ENCODE measurements around the gene NOD2. TPM values are rescaled to one million over a fixed set of nuclear protein-coding genes. Genes with fewer than 3 reads are reported as not detected.

The NOD2 gene
- total RNA-seq, 1 experiment from 2014 or later: 0.17 TPM

DNA sequence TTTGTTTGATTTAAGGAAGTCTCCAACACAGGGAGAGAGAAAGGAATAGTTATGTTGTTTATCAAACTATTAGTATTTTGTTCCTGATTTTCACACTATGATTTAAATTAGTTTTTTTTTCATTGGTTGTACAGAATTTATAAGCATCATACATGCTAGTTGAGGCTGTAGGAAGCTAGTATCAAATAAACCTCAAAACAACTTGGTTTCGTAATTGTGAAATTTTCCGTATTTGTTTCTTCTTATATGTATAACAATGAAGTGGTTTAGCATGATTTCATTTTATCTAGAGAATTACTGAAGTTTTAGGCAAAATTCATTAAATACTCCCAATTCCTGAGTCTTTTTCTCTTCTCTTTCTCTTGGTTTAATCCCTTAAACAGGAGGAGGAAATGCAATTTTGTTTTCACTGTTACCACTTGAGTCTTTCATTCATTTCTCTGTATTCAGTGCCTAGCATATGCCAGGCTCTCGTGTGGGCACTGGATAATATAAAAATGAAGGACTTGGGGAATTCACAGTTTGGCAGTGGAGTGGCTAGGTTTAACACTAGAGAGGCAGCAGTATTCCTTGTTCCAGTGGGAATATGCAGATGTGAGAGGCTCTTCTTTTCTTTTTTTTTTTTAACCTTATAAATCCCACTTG lies 50.3 kb downstream of the NOD2 start:
- no peak overlapping the region for H3K18ac ChIP-seq (ENCODE audit: insufficient read length, low read depth, low read length)
- no CpG with 5 or more reads among the region's 3 CpGs for WGBS (ENCODE audit: extremely low coverage, insufficient read length, low lambda C conversion rate)
- TF ChIP-seq, protein P1, sequence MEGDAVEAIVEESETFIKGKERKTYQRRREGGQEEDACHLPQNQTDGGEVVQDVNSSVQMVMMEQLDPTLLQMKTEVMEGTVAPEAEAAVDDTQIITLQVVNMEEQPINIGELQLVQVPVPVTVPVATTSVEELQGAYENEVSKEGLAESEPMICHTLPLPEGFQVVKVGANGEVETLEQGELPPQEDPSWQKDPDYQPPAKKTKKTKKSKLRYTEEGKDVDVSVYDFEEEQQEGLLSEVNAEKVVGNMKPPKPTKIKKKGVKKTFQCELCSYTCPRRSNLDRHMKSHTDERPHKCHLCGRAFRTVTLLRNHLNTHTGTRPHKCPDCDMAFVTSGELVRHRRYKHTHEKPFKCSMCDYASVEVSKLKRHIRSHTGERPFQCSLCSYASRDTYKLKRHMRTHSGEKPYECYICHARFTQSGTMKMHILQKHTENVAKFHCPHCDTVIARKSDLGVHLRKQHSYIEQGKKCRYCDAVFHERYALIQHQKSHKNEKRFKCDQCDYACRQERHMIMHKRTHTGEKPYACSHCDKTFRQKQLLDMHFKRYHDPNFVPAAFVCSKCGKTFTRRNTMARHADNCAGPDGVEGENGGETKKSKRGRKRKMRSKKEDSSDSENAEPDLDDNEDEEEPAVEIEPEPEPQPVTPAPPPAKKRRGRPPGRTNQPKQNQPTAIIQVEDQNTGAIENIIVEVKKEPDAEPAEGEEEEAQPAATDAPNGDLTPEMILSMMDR (conservative IDR thresholded peaks at IDR 0.05): no peak
- no peak overlapping the region for H2AFZ ChIP-seq (ENCODE audit: low read length)
- H2BK5ac ChIP-seq (ENCODE audit: insufficient read length, low read length): no peak overlapping the region
- no peak overlapping the region for H2BK15ac ChIP-seq (ENCODE audit: low read depth, low read length)
- no peak overlapping the region for H4K8ac ChIP-seq (replicated peaks; ENCODE audit: insufficient read length, low read depth, low read length)
- Mint-ChIP-seq H3K9me3 (no peaks in the 10 kb centered on the region), H3K36me3 (ENCODE audit: insufficient read depth in 1 of 3, low read depth in 3 of 3) (no peaks in the 10 kb centered on the region), H3K27me3 (ENCODE audit: low read depth) (peaks cover 11% of the 10 kb centered on the region; the same call in 1 of the 2 replicates), H3K4me1 (peaks cover 29 to 40% of the 10 kb centered on the region in 2 experiments), H3K4me3 (peak overlapping the region; percentile 77 to 90), H3K27ac (peak overlapping the region in 1 of 3 experiments; percentile 70; a peak in 1 of 7 replicates)
- H2BK20ac ChIP-seq (ENCODE audit: low read depth, low read length, poor library complexity, severe bottlenecking): no peak overlapping the region
- no peak overlapping the region for H3K9ac ChIP-seq (ENCODE audit: extremely low read depth, insufficient read length, low read length)
- no peak overlapping the region for H3T11ph ChIP-seq (ENCODE audit: low read length)
- no peak overlapping the region for H3K27ac ChIP-seq (ENCODE audit: insufficient read length, low read depth, low read length)
- no peak overlapping the region for H3K23ac ChIP-seq (ENCODE audit: insufficient read length, low read depth, low read length)
- H3K4me1 ChIP-seq (ENCODE audit: insufficient read depth, low read length): 0 out of 2 replicates have a peak, but pooled peaks cover 3% of the 10 kb centered on the region
- no peak overlapping the region for H4K5ac ChIP-seq (ENCODE audit: insufficient read length, low read depth, low read length)
- no peaks in the 10 kb centered on the region for H3K79me2 ChIP-seq (ENCODE audit: insufficient read depth, low read length)
- H2BK120ac ChIP-seq (ENCODE audit: low read depth, low read length, poor library complexity, severe bottlenecking): no peak overlapping the region
- no peak overlapping the region for H4K91ac ChIP-seq (ENCODE audit: insufficient read length, low read depth, low read length)
- H3K27me3 ChIP-seq (ENCODE audit: insufficient read depth, low read length): no peaks in the 10 kb centered on the region
- no peak overlapping the region for H3K4ac ChIP-seq (ENCODE audit: low read depth, low read length)
- peaks cover 3% of the 10 kb centered on the region for H3K23me2 ChIP-seq (ENCODE audit: insufficient read length, low read depth, low read length, poor library complexity, severe bottlenecking)
- H2BK12ac ChIP-seq (ENCODE audit: insufficient read length, low read depth, low read length): no peak overlapping the region
- H3K79me1 ChIP-seq (ENCODE audit: insufficient read depth, low read depth, low read length, poor library complexity, severe bottlenecking): no peaks in the 10 kb centered on the region
- no peak for DNase-seq
- no peak overlapping the region for H3K4me2 ChIP-seq (ENCODE audit: insufficient read depth, insufficient read length, low read length)
- no peaks in the 10 kb centered on the region for H4K20me1 ChIP-seq (ENCODE audit: control insufficient read depth, insufficient read depth, insufficient read length)
- H3K9me3 ChIP-seq (ENCODE audit: control insufficient read depth, low read depth, low read length): no peaks in the 10 kb centered on the region
- no peak overlapping the region for H3K56ac ChIP-seq (ENCODE audit: insufficient read length, low read depth, low read length)
- no peak overlapping the region for H3K14ac ChIP-seq (ENCODE audit: insufficient read depth, low read length)
- no peak overlapping the region for H2AK5ac ChIP-seq (ENCODE audit: insufficient read length, low read length)

All from H9 (cell line).